ENCODE data around the gene ORM1.

The ORM1 gene

DNA sequence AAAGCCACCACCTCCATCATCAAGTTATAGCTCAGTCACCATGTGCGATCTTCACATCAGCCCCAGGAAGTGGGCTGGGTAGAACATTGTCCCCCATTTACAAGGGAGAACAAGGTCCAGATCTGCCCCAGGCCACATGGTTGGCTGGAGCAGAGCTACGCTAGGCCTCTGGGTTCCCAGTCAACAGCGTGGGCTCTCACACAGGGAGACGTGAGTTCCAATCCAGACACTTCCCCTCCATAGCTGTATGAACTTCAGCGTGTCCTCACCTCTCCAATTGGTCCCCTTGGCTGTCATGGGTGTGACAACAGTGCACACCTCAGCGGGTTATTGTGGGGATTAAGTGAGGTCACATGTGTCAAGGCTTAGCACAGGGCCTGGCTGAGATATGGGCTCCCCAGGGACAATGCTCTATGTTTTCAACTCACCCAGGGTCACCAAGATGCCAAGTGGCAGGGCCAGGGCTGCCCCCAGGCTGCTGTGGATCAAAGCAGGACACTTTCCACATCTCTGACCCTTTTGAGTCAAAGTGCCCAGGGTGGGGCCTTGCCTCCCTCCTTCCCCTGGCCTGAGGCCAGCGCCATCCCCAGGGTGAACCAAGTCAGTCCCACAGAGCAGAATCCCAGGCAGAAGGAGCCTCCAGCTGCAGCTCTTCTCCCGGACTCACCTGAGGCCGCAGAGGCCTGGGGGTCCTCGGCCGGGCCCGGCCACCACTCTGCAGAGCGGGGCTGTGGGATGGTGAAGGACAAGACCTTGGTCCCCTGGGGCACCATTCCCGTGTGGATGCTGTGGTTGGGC lies 45.1 kb downstream of the ORM1 start:
- WGBS (ENCODE audit: insufficient coverage, insufficient read length), result no CpG with 5 or more reads among the region's 14 CpGs
- H3K27ac ChIP-seq (ENCODE audit: low read length), result no peak overlapping the region
- H3K36me3 ChIP-seq (ENCODE audit: control insufficient read depth, insufficient read depth, low read length), result peaks cover 6% of the 10 kb centered on the region; the same call in 1 of the 2 replicates
- peaks cover 14% of the 10 kb centered on the region for H3K4me1 ChIP-seq (ENCODE audit: control insufficient read depth, insufficient read depth, low read length)
- DNase-seq (ENCODE audit: low read depth, low spot score), result no peak
- no peak overlapping the region for H3K4me3 ChIP-seq (ENCODE audit: low read length)
- no peaks in the 10 kb centered on the region for H3K9me3 ChIP-seq (ENCODE audit: control insufficient read depth, insufficient read depth, low read length)
- H3K27me3 ChIP-seq (ENCODE audit: control insufficient read depth, insufficient read depth, low read length), result no peaks in the 10 kb centered on the region

DNA sequence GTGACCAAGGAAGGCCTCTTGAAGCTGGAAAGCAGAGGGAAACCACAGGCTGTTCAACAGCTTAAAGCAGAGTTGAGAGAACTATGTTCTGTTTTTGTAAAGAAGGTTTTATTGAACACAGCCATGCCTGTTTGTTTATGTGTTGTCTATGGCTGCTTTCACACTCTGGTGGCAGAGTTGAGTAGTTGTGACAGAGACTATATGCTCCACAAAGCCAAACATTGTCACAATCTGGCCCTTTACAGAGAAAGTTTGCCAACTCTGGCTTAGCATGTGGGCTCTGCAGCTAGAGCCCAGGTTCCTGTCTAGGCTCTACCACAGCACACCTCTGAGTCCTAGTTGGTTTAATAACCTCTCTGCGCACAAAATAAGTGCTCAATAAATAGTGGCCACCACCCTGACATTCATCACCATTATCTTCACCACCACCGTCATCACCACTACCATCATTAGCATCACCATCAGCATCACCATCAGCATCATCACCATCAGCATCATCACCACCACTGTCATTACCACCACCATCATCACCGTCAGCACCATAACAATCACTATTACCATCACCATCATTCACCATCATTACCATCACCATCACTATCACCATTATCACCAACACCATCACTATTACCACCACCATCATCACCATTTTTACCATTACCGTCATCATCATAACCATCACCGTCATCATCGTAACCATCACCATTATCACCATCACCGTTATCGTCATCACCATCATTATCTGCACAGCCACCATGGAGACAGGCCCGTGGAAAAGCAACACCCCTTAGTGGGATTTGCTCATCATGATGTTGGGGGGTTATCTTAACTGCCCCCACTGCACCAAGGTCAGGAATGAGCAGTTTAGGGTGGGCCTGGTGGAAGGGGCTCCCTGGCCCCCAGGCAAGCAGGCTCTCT lies 46.6 kb downstream of the ORM1 start:
- peaks cover 14% of the 10 kb centered on the region for H3K4me1 ChIP-seq (ENCODE audit: control insufficient read depth, insufficient read depth, low read length)
- no peak overlapping the region for H3K4me3 ChIP-seq (ENCODE audit: low read length)
- WGBS (ENCODE audit: insufficient coverage, insufficient read length), result 100% methylated on average over 6 of the region's 9 CpGs
- no peak for DNase-seq (ENCODE audit: low read depth, low spot score)
- H3K9me3 ChIP-seq (ENCODE audit: control insufficient read depth, insufficient read depth, low read length), result no peaks in the 10 kb centered on the region
- H3K27me3 ChIP-seq (ENCODE audit: control insufficient read depth, insufficient read depth, low read length), result no peaks in the 10 kb centered on the region
- peaks cover 6% of the 10 kb centered on the region; the same call in 1 of the 2 replicates for H3K36me3 ChIP-seq (ENCODE audit: control insufficient read depth, insufficient read depth, low read length)
- H3K27ac ChIP-seq (ENCODE audit: low read length), result peak overlapping the region; percentile 67

DNA sequence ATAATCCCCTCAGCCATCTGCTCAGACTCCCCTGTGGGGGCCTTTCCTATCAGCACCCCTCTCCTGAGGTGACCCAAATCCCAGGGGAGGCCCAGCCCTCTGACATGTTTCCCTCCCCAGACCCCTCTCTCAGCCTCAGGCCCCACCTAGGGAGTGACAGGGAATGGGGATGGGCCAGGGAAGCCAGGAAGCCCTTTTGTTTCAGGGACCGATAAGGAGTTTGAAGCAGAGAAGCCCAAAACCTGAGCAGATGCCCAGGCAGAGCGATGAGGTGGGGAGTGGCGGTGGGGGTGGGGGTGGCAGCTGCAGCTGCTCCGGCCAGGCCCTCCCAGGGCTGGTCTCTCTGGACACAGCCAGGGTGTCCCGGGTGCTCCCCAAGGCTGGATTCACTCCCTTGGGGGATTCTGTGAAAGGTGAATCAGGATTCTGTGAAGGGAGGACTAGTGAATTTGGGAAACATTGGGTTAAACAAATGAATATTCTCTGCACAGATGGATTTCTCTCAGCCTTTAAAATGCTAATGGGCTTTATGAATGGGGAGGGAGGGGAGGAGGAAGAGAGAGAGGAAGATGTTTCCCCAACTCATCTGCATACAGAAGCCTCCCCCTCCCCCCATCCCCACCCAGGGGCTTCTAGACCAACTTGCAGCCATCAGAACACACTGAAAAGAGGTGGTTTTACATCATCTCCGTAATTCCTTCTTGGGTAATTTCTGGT lies 47.5 kb downstream of the ORM1 start:
- no CpG with 5 or more reads among the region's 6 CpGs for WGBS (ENCODE audit: insufficient coverage, insufficient read length)
- Histone ChIP-seq H3K4me1 (ENCODE audit: control insufficient read depth, insufficient read depth, low read length) (peaks cover 14% of the 10 kb centered on the region), H3K9me3 (ENCODE audit: control insufficient read depth, insufficient read depth, low read length) (no peaks in the 10 kb centered on the region), H3K27me3 (ENCODE audit: control insufficient read depth, insufficient read depth, low read length) (no peaks in the 10 kb centered on the region), H3K36me3 (ENCODE audit: control insufficient read depth, insufficient read depth, low read length) (peaks cover 6% of the 10 kb centered on the region; the same call in 1 of the 2 replicates), H3K4me3 (ENCODE audit: low read length) (no peak overlapping the region), H3K27ac (ENCODE audit: low read length) (peak overlapping the region; percentile 67)
- no peak for DNase-seq (ENCODE audit: low read depth, low spot score)

DNA sequence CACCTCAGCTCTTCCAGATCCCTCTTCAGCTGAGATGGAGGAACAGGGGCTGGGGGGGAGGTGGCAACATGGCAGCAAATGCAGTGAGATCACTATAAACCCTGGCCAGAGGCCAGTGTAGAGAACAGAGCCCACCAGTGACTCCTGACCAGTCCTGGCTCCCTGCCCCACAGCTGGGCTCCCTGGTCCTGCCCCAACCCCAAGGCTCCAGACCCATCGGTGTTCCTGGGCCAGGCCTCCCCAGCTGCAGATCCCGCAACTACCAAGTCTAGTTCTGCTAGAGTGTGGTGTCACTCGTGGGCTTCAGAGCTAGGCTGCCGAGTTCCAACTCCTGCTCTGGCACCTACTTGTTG lies 48.0 kb downstream of the ORM1 start:
- Histone ChIP-seq H3K9me3 (ENCODE audit: control insufficient read depth, insufficient read depth, low read length) (no peaks in the 10 kb centered on the region), H3K27me3 (ENCODE audit: control insufficient read depth, insufficient read depth, low read length) (no peaks in the 10 kb centered on the region), H3K4me1 (ENCODE audit: control insufficient read depth, insufficient read depth, low read length) (peaks cover 14% of the 10 kb centered on the region), H3K27ac (ENCODE audit: low read length) (peak overlapping the region; percentile 42), H3K36me3 (ENCODE audit: control insufficient read depth, insufficient read depth, low read length) (peaks cover 6% of the 10 kb centered on the region; the same call in 1 of the 2 replicates), H3K4me3 (ENCODE audit: low read length) (no peak overlapping the region)
- no peak for DNase-seq (ENCODE audit: low read depth, low spot score)
- WGBS (ENCODE audit: insufficient coverage, insufficient read length), result no CpG with 5 or more reads among the region's 4 CpGs

DNA sequence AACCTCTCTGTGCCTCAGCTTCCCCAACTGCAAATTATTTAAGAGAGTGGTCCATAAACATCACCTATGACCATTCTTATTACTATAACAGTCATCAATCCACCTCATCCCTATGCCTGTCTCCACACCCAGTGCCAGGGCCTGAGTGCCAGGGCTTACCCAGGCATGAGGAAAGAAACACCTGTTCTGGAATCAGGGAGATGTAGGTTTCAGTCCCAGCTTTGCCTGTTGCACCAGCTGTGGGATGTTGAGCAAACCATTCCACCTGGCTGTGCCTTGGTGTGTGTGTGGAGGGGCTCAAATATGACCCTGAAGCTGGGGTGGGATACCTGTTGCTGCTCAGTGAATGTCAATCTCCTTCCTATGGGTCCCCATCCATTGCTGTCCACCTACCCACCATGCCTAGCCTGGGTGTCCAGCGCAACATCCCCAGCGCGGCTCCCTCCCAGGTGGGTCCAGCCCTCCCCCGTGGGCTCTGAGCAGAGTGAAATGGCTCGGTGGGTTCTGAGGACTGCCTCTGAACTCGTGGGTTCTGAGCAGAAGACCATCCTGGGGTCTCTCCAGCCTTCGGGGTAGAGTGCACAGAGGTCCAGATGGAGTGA lies 48.5 kb downstream of the ORM1 start:
- Histone ChIP-seq H3K36me3 (ENCODE audit: control insufficient read depth, insufficient read depth, low read length) (peaks cover 6% of the 10 kb centered on the region; the same call in 1 of the 2 replicates), H3K9me3 (ENCODE audit: control insufficient read depth, insufficient read depth, low read length) (no peaks in the 10 kb centered on the region), H3K4me1 (ENCODE audit: control insufficient read depth, insufficient read depth, low read length) (peaks cover 14% of the 10 kb centered on the region), H3K4me3 (ENCODE audit: low read length) (no peak overlapping the region), H3K27me3 (ENCODE audit: control insufficient read depth, insufficient read depth, low read length) (no peaks in the 10 kb centered on the region), H3K27ac (ENCODE audit: low read length) (no peak overlapping the region)
- WGBS (ENCODE audit: insufficient coverage, insufficient read length), result no CpG with 5 or more reads among the region's 7 CpGs
- DNase-seq (ENCODE audit: low read depth, low spot score), result no peak

DNA sequence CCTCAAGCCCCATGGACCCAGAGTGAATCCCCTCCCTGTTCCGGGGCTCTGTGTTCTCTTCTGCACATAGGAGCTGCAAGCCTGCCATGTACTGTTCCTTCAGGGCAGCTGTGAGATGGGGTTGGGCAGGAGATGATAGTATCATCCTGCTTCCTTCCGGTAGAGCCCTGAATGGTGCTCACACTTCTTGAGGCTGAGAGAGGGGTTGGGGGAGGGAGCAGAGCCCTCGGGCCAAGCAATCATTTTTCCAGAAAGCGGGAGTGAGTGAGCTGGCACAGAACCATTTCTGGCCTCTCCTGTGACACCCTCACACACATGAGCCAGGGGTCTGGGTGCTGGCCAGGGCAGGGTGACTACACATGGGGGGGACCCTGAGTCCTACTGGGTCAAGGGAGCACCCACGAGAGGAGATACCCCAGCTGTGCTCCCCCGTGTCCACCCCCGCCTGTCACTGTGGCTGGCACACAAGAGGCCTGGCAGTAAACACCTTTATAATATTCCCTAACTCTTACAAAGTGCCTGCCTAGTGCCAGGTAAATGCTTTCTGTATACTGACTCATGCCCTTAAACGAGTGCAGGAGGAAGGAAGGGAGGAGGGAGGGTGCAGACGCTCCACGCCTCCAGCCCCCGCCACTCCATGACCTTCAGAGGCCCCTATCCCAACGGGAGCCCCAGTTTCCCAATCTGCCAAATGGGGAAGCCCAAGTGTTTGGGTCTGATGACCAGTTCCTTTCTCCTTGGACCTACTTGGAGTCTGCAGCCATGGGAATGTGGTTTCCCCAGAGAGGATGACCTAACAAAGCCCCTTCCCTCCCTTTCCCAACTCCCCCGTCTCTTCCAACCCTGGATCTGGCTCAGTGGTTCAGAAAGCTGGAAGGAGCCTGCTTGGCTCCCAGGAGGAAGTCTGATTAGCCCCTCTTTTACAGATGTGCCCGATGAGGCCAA lies 49.3 kb downstream of the ORM1 start:
- no peak for DNase-seq (ENCODE audit: low read depth, low spot score)
- WGBS (ENCODE audit: insufficient coverage, insufficient read length), result no CpG with 5 or more reads among the region's 14 CpGs
- no peak overlapping the region for H3K4me3 ChIP-seq (ENCODE audit: low read length)

DNA sequence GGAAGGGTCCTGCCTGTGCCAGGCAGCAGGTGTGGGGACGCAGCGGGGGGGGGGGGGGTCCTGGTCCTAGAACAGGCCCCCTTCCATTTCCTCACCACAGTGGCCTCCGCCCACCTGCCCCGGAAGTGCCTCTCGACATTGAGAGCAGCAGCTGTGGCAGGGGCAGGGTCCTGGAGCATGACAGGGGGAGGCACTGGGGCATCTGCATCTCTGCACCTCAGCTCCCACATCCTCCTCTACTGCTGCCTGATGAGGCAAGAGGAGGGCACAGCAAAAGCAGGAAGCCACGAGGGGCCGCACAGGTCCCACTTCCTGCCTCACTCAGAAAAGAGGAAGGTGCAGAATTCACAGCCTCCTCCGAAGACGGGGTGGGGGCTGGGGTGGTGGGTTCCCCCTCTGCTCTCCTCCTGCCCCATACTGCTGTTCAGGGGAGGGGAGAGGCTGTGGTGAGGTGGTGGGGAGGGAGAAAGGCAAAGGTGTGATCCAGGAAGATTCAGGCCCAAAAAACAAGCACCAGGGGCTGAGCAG lies 50.1 kb downstream of the ORM1 start:
- H3K9me3 ChIP-seq (ENCODE audit: control insufficient read depth, insufficient read depth, low read length), result no peaks in the 10 kb centered on the region
- no peaks in the 10 kb centered on the region for H3K27me3 ChIP-seq (ENCODE audit: control insufficient read depth, insufficient read depth, low read length)
- H3K36me3 ChIP-seq (ENCODE audit: control insufficient read depth, insufficient read depth, low read length), result 0 out of 2 replicates have a peak, but pooled peaks cover 7% of the 10 kb centered on the region
- no CpG with 5 or more reads among the region's 9 CpGs for WGBS (ENCODE audit: insufficient coverage, insufficient read length)
- H3K4me3 ChIP-seq (ENCODE audit: low read length), result no peak overlapping the region
- H3K27ac ChIP-seq (ENCODE audit: low read length), result no peak overlapping the region
- no peak for DNase-seq (ENCODE audit: low read depth, low spot score)
- H3K4me1 ChIP-seq (ENCODE audit: control insufficient read depth, insufficient read depth, low read length), result peaks cover 14% of the 10 kb centered on the region

More for the DNA sequence above, 49.3 kb downstream of the ORM1 start:
- no peaks in the 10 kb centered on the region for H3K9me3 ChIP-seq (ENCODE audit: control insufficient read depth, insufficient read depth, low read length)
- no peak overlapping the region for H3K27ac ChIP-seq (ENCODE audit: low read length)
- H3K4me1 ChIP-seq (ENCODE audit: control insufficient read depth, insufficient read depth, low read length), result peaks cover 14% of the 10 kb centered on the region
- H3K36me3 ChIP-seq (ENCODE audit: control insufficient read depth, insufficient read depth, low read length), result peaks cover 9% of the 10 kb centered on the region; the same call in 1 of the 2 replicates
- H3K27me3 ChIP-seq (ENCODE audit: control insufficient read depth, insufficient read depth, low read length), result no peaks in the 10 kb centered on the region

DNA sequence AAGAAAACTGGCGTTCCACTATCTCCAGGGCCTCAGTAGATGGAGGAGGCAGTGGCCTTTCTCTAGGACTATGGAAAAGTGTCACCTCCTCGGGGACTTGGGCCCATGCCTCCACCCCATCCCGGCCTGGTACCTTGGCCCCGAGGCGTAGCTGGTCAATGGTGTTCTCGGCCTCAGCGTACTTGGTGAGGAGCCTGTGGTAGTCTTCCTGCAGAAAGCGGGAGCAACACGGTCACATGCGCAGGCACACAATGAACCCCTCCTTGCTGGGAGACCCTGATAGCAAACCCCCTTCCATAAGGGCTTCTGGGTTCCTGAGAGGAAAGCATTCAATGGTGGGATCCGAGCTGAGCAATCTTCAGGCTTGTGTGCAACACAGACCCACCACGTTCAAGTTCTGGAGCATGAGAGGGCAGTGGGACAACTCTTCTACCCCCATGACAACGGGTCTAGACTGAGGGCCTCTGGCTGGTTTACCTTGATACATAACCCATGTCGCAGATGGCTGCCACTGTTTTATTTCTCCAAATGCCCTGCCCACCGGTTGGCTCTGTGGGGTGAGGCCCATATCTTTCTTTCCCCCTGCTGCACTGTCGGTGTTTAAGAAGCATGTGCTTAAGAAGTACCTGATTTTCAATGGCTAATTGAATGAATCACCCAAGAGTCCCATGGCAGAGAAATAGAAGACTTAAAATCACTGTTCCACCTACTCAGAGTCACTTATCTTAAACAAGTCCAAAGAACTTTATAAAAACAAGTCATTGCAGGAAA lies 51.2 kb downstream of the ORM1 start:
- WGBS (ENCODE audit: insufficient coverage, insufficient read length), result no CpG with 5 or more reads among the region's 16 CpGs
- Histone ChIP-seq H3K9me3 (ENCODE audit: control insufficient read depth, insufficient read depth, low read length) (no peaks in the 10 kb centered on the region), H3K4me1 (ENCODE audit: control insufficient read depth, insufficient read depth, low read length) (peaks cover 14% of the 10 kb centered on the region), H3K4me3 (ENCODE audit: low read length) (no peak overlapping the region), H3K27ac (ENCODE audit: low read length) (no peak overlapping the region), H3K27me3 (ENCODE audit: control insufficient read depth, insufficient read depth, low read length) (no peaks in the 10 kb centered on the region), H3K36me3 (ENCODE audit: control insufficient read depth, insufficient read depth, low read length) (0 out of 2 replicates have a peak, but pooled peaks cover 5% of the 10 kb centered on the region)
- no peak for DNase-seq (ENCODE audit: low read depth, low spot score)

Data from iPS DF 6.9 (cell line).